ENCODE results near the gene MALRD1.

The MALRD1 gene

DNA sequence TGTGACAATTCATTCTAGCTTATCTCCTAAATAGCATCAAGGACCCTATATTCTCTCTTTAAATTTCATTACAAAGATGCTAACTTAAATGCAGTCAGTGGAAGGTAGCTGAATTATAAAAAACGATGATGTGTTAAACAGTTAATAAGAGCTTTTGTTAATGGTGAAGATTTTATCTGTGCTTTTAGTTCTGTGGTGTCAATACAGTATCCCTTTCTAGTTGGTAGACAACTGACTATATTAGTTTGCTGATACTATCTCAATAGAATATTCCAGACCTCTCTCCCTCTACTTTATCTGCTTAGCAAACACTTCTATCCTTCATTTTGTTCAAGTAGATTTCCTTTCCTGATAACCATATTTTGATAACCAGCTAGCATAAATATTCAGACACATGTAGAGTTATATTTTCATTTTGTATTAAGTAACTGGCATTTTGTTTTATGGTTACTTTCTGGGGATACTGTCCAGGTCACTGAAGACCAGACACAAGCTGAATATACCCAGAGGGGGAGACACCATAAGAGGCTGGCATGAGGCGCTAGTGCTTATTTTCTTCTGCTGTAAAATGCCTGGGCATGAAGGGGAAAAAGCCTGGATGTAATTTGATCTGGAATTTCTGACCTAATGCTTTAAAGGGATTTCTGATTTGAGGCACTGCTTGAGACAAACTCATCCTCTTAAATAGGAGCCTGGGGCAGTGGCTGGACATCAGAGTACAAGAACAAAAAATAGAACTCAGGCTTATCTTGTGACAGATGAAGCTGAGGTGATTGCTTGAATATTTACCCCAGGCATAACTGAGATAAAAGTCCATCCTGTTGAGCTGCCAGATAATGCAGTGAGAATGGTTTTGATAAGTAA, 197.5 kb downstream of the MALRD1 start:
- no peak for DNase-seq

DNA sequence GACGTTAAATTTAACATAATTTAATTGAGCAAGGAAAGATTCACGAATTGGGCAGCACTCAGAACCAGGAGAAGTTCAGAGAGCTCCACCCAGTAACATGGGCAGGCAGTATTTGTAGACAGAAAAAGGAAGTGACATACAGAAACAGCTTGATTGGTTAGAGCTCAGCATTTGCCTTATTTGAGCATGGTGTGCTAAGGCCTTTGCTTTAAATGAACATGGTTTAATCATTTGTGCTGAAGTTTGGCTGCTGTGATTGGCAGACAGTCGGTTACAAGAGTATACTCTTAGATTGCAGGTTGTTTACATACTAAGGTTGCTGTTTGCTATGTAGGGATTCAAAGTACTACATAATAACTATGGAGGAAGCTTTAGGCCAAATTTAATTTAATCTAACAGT, 199.2 kb downstream of the MALRD1 start:
- DNase-seq, result no peak

DNA sequence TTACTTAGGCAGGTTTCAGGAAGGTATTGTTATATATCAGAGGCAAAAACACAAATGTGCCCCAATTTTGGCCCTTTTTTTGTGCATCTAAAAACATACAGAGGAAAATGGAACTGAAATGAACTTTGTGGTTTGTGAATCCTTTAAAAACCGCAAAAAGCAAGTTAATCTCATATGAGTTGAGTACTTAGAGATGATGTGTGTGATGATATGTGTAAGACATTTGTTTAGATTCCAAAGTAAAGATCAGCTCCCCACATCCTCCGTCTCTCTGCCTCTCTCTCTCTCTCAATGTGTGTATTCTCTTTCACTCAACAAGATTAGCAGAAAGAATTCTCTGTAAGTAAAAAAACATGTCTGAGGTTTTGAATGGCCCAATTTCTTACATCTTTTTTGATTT, 201.9 kb downstream of the MALRD1 start:
- DNase-seq, result no peak

DNA sequence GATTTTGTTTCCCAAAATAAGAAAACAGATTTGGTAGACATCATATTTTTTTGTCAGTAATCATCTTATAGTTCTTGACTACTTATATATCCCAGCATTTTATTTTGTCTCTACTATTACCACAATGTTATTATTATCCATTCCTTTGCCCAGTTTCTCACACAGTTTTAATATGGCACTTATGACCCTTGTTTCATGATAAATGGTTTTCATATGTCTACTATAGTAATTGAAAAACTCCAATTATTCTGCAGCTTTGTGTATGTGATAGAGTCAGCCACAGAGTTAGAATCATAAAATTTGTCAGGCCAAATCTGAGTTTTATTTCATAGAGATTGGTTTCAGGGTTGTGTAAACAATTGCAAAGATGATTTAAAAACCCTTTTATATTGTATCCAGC, 203.9 kb downstream of the MALRD1 start:
- DNase-seq, result no peak

DNA sequence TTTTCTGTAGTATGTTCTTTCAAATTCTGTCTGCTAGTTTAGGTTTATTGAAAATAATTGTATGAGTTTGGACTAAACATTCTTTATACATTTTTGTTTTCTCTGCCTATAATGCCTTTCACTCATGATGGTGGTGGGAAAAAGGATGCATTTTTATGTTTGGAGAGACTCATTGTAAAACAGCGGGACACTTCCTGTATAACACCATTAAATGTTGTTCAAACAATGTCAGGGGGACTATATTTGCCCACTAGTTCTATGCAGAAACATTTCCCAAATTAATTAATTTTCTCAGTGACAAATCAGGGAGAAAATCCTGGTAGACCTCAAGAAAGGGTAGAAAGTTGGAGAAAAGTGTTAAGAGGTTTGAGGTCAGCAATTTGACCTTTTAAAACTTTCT, 207.7 kb downstream of the MALRD1 start:
- DNase-seq, result no peak

DNA sequence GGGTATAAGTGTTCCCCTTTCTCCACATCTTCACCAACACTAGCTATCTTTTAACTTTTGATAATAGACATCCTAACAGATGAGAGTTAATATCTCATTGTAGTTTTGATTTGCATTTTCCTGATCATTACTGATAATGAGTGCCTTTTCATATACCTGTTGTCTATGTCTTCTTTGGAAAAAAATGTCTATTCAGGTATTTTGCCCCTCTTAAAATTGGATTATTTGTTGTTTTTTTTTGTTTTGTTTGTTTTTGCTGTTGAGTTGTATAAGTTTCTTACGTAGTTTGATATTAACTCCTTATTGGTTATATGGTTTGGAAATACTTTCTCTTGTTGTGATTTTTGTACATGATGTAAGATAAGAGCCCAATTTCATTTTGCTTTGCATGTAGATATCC, 214.7 kb downstream of the MALRD1 start:
- no peak for DNase-seq

DNA sequence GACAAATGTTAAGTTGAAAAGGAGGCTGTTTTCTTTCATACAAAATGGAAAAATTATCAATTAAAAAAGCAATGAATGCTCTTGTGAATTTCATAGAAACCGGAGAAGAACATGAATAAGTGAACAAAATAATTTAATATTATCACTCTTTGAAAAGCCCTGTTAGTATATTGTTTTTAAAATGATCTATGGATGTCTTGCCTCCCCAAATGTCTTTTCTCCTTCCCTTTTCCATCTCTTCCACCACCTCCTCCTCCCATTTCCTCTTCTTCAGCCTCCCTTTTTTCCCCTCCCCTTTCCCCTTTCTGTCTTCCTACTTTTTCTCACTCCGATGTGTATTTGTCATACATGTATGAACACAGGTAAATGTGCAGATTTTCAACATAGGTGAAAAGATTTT, 234.7 kb downstream of the MALRD1 start:
- DNase-seq, result no peak

DNA sequence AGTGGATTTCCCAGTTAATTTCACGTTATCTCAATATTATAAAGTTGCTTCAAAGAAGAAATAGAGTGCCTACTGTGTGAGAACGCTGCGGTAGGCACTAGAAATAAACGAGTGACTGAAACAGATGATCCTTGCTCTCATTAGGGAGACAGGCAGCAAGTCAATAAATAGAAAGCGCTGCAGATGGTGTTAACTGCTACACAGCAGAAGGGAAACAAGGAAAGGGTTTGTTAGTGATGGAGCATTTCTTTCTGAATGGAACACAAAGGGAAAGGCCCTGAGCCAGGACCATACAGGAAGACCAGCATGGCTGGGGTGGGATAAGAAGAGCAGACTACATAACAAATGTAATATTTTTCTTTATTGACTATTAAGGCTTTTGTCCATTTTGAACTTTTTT, 235.2 kb downstream of the MALRD1 start:
- no peak for DNase-seq

DNA sequence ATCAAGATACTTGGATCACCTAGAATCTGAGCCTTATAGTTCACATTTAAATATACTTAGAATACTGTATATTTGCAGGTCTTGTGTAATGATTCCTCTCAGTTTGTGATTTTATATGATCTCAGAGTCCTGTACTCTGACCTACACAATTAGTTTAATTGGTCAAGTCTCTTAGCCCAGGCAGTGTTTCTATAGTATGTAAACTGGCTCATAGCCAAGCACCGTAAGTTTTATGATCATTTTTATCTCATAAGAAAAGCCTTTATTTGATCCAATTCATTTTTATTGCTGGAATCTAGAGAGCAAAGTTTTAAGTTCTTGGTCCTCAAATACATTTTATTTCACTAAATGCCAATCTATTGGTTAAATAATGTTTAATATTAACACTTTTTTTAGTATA, 242.2 kb downstream of the MALRD1 start:
- no peak for DNase-seq

DNA sequence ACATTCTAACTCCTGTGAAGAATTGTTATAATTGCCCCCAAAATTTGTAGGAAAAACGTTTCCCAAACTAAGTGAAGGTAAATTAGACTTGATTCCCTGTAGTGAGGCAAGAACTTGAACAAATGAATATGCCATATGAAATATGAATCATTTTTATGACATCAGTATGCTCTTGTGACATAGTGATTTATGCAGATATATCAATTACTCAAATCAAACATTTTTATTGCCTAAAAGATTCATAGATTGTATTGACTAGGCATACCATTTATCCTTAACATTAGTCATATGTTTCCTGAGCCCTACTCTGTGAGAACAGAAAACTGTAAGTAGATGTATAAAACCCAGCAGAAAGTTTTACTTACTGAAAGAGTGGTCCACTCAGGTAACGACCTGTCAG, 245.6 kb downstream of the MALRD1 start:
- no peak for DNase-seq

DNA sequence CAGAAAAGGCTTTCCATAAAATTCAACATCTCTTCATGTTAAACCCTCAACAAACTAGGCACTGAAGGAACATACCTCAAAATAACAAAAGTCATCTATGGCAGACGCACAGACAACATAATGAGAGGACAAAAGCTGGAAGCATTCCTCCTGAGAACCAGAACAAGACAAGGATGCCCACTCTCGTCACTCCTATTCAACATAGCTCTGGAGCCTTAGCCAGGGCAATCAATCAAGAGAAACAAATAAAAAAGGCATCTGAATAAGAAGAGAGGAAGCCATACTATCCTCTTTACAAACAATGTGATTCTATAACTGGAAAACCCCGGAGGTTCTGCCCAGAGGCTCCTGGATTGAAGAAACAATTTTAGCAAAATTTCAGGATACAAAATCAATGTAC, 251.0 kb downstream of the MALRD1 start:
- no peak for DNase-seq

DNA sequence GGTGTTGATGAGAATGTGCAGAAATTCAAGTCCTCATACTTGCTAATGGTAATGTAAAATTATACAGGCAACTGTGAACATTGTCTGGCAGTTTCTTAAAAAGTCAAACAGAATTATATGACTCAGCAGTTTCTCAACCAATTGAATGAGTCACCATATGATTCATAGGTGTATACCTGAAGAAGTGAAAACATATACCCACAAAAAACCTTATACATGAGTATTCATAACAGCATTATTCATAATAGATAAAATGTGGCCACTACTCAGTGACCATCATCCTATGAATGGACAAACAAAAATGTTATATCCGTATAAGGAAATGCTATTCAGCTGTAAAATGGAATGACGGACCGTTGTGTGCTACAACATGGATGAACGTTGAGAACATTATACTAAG, 253.5 kb downstream of the MALRD1 start:
- no peak for DNase-seq

DNA sequence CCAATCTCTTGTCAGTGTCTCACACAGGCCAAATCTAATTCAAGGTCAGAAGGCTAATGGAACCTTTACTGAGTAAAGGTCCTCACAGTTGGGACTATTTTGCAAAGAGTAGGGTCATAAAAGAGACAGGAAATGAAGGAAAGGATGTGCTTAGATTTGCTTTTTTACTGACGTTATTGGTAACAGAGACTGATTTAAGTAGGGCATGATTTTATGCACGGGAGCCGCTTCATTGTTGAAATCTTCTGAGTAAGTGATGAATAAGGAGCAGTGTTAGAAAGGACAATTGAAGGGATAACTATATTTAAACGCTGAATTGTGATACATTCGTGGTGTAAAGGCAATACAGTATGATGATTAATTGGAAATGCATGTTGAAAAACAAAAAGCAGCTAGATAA, 261.5 kb downstream of the MALRD1 start:
- no peak for DNase-seq

DNA sequence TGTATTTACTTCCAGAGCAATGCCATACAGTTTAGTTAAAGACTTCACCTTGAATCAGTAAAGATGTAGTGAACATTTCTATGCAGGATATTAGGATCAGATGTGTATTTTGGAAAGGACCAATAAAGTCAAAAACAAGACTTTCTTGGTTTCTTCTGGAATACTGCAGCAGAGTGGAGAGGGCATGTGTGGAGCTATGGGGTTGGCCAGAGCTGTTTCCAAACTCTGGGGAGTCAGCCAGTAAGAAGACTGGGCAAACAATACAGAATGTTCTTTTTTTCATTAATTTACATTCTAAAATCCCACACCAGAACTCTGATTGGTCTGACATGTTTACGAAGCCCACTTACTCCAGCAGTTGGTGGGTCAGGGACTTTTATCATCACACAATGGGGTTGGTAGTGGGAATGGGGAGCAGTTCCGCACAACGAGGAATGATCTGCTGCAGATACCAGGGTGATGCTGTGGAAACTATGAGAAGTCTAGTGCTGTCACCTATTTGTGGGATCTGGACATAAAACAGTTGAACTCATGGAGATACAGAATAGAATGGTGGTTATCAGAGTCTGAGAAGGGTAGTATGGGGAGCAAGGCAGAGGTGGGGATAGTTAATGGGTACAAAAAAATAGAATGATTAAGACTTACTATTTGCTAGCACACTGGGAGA, 267.7 kb downstream of the MALRD1 start:
- DNase-seq, result no peak

DNA sequence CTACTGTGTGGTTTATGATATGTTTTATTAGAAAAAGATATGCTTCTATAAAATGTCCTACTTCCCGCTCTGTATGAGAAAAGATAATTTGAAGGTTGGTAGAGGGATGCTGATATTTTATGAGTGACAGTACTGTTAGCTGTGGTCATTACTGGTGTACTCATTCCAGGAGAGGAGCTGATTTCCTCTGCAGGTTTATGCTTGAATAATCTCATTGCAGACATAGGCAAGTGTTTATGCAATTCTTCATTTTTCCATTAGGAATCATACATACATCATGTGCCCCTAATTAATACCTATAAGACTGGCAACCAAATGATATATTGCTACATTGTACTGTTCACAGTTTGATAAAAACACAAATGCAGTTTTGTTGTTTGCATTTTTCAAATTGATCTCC, 269.4 kb downstream of the MALRD1 start:
- DNase-seq, result no peak

DNA sequence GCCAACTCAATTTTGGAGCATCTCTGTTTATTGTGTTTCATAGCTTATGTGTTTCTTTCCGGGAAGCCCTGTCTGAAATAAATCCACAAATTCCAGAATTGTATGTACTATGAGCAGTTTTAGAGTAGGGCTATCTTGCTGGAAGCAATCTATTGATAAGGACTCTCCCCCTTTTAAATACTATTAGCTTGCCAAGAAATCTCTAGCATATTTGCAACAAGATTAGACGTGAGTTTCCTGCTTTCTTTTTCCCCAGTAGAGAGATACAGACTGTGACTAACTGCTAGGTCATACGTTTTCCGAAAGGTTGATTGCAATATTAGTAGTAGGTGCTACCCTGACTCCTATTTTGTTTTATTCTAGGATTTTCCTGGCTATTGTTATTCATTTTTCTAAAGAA, 277.0 kb downstream of the MALRD1 start:
- DNase-seq, result no peak

DNA sequence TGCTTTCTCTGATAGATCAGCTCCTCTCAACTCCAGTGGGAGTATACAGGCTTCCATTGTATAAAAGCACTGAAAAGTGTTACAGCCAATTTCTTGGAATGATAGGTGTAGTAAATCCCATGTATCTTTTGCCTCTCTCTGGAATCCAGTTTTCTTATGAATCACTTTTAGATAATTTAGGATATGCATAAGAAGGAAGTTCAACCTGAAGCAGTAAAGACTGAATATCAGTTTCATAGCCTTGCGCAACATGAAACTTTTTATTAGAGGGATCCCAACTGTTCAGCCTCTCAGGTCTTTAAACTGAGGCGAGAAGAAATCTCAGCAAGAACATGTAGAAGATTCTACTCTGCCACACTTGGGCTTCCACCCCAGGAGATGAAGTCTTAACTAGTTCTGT, 280.0 kb downstream of the MALRD1 start:
- no peak for DNase-seq

DNA sequence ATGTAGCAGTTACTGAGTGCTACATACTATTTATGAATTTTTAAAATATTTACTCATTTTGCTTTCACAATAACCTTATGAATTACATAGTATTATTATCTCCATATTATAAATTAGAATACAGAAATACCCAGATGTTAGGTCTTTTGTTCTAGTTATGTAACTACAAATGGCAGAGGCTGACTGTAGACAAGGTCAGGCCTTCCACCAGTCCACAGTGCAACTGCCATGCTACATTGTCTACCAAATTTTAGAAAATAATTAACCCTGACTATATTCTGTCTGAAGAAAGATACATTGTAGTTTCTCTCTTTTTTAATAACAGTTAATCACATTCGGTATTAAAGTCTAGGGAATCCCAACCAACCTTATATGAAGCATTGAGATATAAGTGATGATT, 280.9 kb downstream of the MALRD1 start:
- DNase-seq, result no peak

DNA sequence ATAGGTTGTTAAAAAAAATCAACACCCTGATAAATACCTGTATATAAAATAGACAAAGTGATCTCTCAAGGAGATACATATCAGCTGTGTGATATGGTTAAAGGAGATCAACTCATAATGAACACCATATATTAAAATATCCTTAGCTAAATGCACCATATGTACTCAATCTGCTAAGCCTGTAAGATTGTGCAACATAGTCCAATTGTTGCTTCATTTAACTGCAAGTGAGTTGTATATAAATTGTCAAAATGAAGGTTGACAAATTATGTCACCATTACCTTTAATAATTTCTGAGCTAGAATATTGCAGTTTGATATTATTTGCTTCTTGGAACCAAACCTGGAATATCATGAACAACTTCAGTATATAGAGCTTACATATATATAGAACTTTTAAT, 283.7 kb downstream of the MALRD1 start:
- no peak for DNase-seq

DNA sequence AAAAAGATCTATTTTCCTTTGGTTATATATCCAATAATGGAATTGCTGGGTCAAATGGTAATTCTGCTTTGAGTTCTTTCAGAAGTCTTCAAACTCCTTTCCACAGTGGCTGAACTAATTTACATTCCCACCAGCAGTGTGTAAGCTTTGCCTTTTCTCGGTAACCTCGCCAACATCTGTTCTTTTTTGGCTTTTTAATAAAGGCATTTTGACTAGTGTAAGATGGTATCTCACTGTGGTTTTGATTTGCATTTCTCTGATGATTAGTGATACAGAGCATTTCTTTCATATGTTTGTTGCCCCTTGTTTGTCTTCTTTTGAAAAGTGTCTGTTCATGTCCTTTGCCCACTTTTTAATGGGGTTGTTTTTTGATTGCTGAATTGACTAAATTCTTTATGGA, 285.0 kb downstream of the MALRD1 start:
- DNase-seq, result no peak

DNA sequence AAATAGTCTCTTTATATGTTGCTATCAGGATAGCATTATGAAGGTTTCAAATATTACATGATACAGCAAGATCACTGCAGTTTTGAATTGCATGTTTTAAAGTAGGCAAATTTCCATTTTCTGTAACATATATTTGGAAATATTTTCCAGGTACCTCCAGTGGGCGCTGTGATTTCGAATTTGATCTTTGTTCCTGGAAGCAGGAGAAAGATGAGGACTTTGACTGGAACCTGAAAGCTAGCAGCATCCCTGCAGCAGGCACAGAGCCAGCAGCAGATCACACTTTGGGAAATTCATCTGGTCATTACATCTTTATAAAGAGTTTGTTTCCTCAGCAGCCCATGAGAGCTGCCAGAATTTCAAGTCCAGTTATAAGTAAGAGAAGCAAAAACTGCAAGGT, 299.0 kb downstream of the MALRD1 start:
- DNase-seq, result no peak

DNA sequence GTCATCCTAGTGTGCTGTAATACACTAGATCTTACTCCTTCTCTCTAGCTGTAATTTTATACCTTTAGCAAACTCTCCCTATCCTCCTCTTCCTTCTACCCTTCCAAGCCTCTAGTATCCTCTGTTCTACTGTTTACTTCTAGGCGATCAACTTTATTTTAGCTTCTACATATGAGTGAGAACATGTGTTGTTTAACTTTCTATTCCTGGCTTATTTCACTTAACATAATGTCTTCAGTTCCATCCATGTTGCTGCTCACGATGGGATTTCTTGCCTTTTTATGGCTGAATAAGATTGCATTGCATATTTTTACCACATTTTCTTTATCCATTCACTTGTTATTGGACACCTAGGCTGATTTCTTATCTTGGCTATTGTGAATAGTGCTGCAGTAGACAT, 318.6 kb downstream of the MALRD1 start:
- no peak for DNase-seq

DNA sequence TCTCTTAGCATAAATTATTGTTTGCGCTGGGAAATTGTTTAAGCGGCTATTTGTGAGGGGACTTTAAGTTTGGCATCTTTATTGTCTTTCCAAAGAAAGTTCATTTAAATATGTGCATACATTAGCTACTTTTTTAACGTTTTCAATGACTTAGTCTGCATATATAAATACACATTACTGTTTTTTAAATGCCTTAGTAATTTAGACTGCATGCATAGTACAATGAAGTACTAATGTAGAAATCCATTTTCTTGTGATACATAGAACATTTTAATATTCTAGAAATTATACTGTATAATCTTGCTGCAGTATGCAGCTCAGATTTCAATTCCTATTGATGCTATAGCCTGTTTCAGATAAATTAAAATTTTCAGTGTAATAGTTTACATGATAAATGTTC, 325.4 kb downstream of the MALRD1 start:
- no peak for DNase-seq

DNA sequence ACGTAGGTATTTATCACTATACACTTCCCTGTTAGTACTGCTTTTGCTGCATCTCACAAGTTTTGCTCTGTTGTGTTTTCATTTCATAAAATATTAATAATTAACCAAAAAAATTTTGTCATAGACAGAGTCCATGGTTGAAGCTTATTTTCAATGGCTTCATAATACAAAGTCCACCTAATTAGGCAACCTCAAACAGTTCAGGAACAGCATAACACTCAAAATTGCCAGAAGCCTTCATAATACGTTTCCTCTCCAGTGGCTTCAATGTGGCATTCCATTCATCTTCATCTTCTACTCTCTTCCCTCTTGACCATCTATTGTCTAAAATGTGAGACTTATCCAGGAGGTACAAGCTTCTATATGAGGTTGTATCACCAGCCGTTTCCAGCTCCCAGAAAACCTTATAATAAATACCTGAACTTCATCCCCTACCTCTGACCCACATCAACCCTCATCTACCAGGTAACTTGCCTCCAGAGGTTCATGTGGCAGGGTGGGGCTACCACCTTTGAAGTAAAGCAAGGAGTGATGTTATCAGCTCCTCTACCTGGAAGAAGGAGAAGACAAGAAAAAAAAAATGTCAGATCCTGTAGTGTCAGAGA, 337.3 kb downstream of the MALRD1 start:
- no peak for DNase-seq

Data from suppressor macrophage treated with lipopolysaccharide for 4 hours (primary cell).